Mononuclear cell (primary cell): ENCODE measurements around the gene PHF12. TPM values are rescaled to one million over a fixed set of nuclear protein-coding genes. Genes with fewer than 3 reads are reported as not detected.
A peak's percentile ranks its signal among the peaks of the same experiment; 100 is the strongest.

ENCODE experiments used
- H3K27me3 ChIP-seq: 2 replicates; pipeline ENCODE4 v1.6.0; 2011; ENCODE audit warnings: low read length, control low read depth; ENCODE audit not compliant: insufficient read depth
- H3K4me1 ChIP-seq: 2 replicates; pipeline ENCODE4 v1.5.1; 2011; ENCODE audit warnings: mild to moderate bottlenecking, low read length, control low read depth; ENCODE audit not compliant: insufficient read depth
- H3K4me3 ChIP-seq: 2 replicates; pipeline ENCODE4 v1.5.1; 2011; ENCODE audit warnings: mild to moderate bottlenecking, low read length, moderate library complexity
- H3K9me3 ChIP-seq: 2 replicates; pipeline ENCODE4 v1.5.1; 2011; ENCODE audit warnings: low read depth, mild to moderate bottlenecking, control low read depth, low read length
- total RNA-seq: library from RNA; depleted of rRNA; stranded (reverse); fragments of >200 nt; gene quantifications from one replicate; pipeline ENCODE4 v1.2.3, GENCODE V29; 2012

The PHF12 gene
- total RNA-seq = 102 TPM

GRCh38 chr17:28951428-28951990 is at the start of gene PHF12:
Gene PHF12 (minus strand): TSS chr17:28951518. CDS start chr17:28950960, 558 bp downstream.
- H3K4me3 ChIP-seq = peak within 1 kb of the TSS; percentile 90
- H3K4me1 ChIP-seq = peaks cover 36% of the 10 kb centered on the region
- no peaks in the 10 kb centered on the region for H3K27me3 ChIP-seq
- no peaks in the 10 kb centered on the region for H3K9me3 ChIP-seq

GRCh38 chr17:29000973-29001372 is 49.7 kb upstream of the PHF12 start:
- Histone ChIP-seq H3K4me1 (no peaks in the 10 kb centered on the region), H3K4me3 (no peak overlapping the region), H3K9me3 (no peaks in the 10 kb centered on the region), H3K27me3 (peaks cover 23% of the 10 kb centered on the region)

- H3K4me3 ChIP-seq = no peak overlapping the region
- H3K27me3 ChIP-seq = peaks cover 11% of the 10 kb centered on the region
- H3K9me3 ChIP-seq = no peaks in the 10 kb centered on the region
- H3K4me1 ChIP-seq = no peaks in the 10 kb centered on the region
Observed at GRCh38 chr17:28999206-28999605, 47.9 kb upstream of the PHF12 start.

- no peaks in the 10 kb centered on the region for H3K27me3 ChIP-seq
- H3K4me3 ChIP-seq = no peak overlapping the region
- H3K4me1 ChIP-seq = no peaks in the 10 kb centered on the region
- H3K9me3 ChIP-seq = no peaks in the 10 kb centered on the region
Observed at GRCh38 chr17:28997806-28998205, 46.5 kb upstream of the PHF12 start.

- no peak overlapping the region for H3K4me3 ChIP-seq
- no peaks in the 10 kb centered on the region for H3K27me3 ChIP-seq
- no peaks in the 10 kb centered on the region for H3K4me1 ChIP-seq
- no peaks in the 10 kb centered on the region for H3K9me3 ChIP-seq
Observed at GRCh38 chr17:28996554-28997096, 45.3 kb upstream of the PHF12 start.

GRCh38 chr17:28993645-28994426 is 42.5 kb upstream of the PHF12 start:
- Histone ChIP-seq H3K9me3 (no peaks in the 10 kb centered on the region), H3K4me1 (no peaks in the 10 kb centered on the region), H3K4me3 (no peak overlapping the region), H3K27me3 (no peaks in the 10 kb centered on the region)

- no peaks in the 10 kb centered on the region for H3K4me1 ChIP-seq
Observed at GRCh38 chr17:28992625-28993600, 41.6 kb upstream of the PHF12 start.

GRCh38 chr17:28992185-28992584 is 40.9 kb upstream of the PHF12 start:
- H3K9me3 ChIP-seq = no peaks in the 10 kb centered on the region
- H3K4me3 ChIP-seq = no peak overlapping the region
- no peaks in the 10 kb centered on the region for H3K4me1 ChIP-seq
- H3K27me3 ChIP-seq = no peaks in the 10 kb centered on the region

More at GRCh38 chr17:28992625-28993600, 41.6 kb upstream of the PHF12 start:
- Histone ChIP-seq H3K4me3 (no peak overlapping the region), H3K27me3 (no peaks in the 10 kb centered on the region), H3K9me3 (no peaks in the 10 kb centered on the region)

- H3K4me3 ChIP-seq = no peak overlapping the region
- no peaks in the 10 kb centered on the region for H3K9me3 ChIP-seq
- H3K4me1 ChIP-seq = no peaks in the 10 kb centered on the region
- no peaks in the 10 kb centered on the region for H3K27me3 ChIP-seq
Observed at GRCh38 chr17:28991779-28992178, 40.5 kb upstream of the PHF12 start.

- H3K4me3 ChIP-seq = no peak overlapping the region
- H3K27me3 ChIP-seq = no peaks in the 10 kb centered on the region
- H3K4me1 ChIP-seq = no peaks in the 10 kb centered on the region
- no peaks in the 10 kb centered on the region for H3K9me3 ChIP-seq
Observed at GRCh38 chr17:28989028-28989427, 37.7 kb upstream of the PHF12 start.

- Histone ChIP-seq H3K9me3 (no peaks in the 10 kb centered on the region), H3K27me3 (no peaks in the 10 kb centered on the region), H3K4me1 (peaks cover 5% of the 10 kb centered on the region), H3K4me3 (no peak overlapping the region)
Observed at GRCh38 chr17:28988475-28988874, 37.2 kb upstream of the PHF12 start.

GRCh38 chr17:28986714-28987655 is 35.7 kb upstream of the PHF12 start:
- Histone ChIP-seq H3K4me1 (peaks cover 20% of the 10 kb centered on the region), H3K27me3 (no peaks in the 10 kb centered on the region), H3K4me3 (no peak overlapping the region), H3K9me3 (no peaks in the 10 kb centered on the region)

- Histone ChIP-seq H3K27me3 (no peaks in the 10 kb centered on the region), H3K4me1 (peaks cover 29% of the 10 kb centered on the region), H3K4me3 (no peak overlapping the region), H3K9me3 (no peaks in the 10 kb centered on the region)
Observed at GRCh38 chr17:28985950-28986713, 34.8 kb upstream of the PHF12 start.
